Measurements from ENCODE around the gene DDIT4. TPM values are rescaled to one million over a fixed set of nuclear protein-coding genes. Genes with fewer than 3 reads are reported as not detected.
A peak's percentile ranks its signal among the peaks of the same experiment; 100 is the strongest.

Gene DDIT4
- total and polyA plus RNA-seq, 2 of the 4 experiments (the other 2 are of a cell fraction), result 59.6 to 108 TPM

DNA sequence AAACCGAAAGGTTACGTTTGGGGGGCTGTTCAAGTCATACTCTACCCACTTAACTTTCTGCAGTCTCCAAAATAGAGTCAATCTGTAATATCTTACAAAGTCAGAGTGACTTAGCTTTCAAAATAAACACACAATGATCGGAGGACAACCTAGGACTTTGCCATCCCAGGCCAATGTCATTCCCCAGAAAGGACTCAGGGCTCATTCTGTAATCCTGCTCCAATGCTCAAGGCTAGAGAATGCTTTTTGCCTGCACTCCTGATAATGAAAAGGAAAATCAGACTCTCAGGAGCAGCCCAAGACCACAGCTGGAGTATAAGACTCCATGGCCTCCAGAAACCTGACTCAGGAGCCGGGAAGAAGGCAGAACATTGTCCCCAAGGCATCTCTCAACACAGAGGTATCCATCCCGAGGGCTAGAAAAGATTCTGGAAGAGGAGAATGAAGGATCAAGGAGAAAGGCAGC, 29.1 kb upstream of the DDIT4 start:
- H3K4me1 ChIP-seq (ENCODE audit: control insufficient read depth, insufficient read depth, low read length), result peaks cover 25% of the 10 kb centered on the region
- no TSS peak for BruUV-seq (replicated peaks)
- peak overlapping the region; percentile 91 for H4K91ac ChIP-seq (ENCODE audit: insufficient read depth, low read depth, low read length)
- H3K4ac ChIP-seq (ENCODE audit: low read depth, low read length), result peak overlapping the region; percentile 61
- H2BK5ac ChIP-seq (ENCODE audit: low read depth, low read length, poor library complexity, severe bottlenecking), result peak overlapping the region; percentile 79
- H2BK15ac ChIP-seq (ENCODE audit: low read depth, low read length), result peak overlapping the region; percentile 56; the same call in 2 of the 3 replicates
- no peaks in the 10 kb centered on the region for H3K27me3 ChIP-seq (ENCODE audit: control insufficient read depth, insufficient read depth, low read length)
- TF ChIP-seq, protein P1, sequence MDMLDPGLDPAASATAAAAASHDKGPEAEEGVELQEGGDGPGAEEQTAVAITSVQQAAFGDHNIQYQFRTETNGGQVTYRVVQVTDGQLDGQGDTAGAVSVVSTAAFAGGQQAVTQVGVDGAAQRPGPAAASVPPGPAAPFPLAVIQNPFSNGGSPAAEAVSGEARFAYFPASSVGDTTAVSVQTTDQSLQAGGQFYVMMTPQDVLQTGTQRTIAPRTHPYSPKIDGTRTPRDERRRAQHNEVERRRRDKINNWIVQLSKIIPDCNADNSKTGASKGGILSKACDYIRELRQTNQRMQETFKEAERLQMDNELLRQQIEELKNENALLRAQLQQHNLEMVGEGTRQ (IDR thresholded peaks at IDR 0.05; ENCODE audit: low read depth, low read length), result no peak
- TF ChIP-seq RAD21 (IDR thresholded peaks at IDR 0.05; ENCODE audit: low read length) (no peak), FOS (IDR thresholded peaks at IDR 0.05; ENCODE audit: low read depth, low read length) (no peak), MXI1 (IDR thresholded peaks at IDR 0.05; ENCODE audit: borderline replicate concordance, low read depth, low read length) (no peak), RFX5 (IDR thresholded peaks at IDR 0.05; ENCODE audit: low read depth, low read length) (no peak), MAZ (IDR thresholded peaks at IDR 0.05; ENCODE audit: borderline replicate concordance, low read depth, low read length) (no peak), BHLHE40 (IDR thresholded peaks at IDR 0.05; ENCODE audit: low read depth, low read length) (no peak), SMC3 (IDR thresholded peaks at IDR 0.05; ENCODE audit: low read depth, low read length) (no peak), POLR2A (IDR thresholded peaks at IDR 0.05; ENCODE audit: low read depth, low read length) (no peak), RCOR1 (IDR thresholded peaks at IDR 0.05; ENCODE audit: insufficient replicate concordance, low read length) (no peak), CEBPB (IDR thresholded peaks at IDR 0.05; ENCODE audit: low read depth, low read length) (no peak), MAFK (IDR thresholded peaks at IDR 0.05; ENCODE audit: low read depth, low read length) (no peak), NFE2L2 (IDR thresholded peaks at IDR 0.05; ENCODE audit: low read depth, low read length) (no peak), CHD1 (IDR thresholded peaks at IDR 0.05; ENCODE audit: low read depth, low read length) (no peak)
- TF ChIP-seq, protein P2, sequence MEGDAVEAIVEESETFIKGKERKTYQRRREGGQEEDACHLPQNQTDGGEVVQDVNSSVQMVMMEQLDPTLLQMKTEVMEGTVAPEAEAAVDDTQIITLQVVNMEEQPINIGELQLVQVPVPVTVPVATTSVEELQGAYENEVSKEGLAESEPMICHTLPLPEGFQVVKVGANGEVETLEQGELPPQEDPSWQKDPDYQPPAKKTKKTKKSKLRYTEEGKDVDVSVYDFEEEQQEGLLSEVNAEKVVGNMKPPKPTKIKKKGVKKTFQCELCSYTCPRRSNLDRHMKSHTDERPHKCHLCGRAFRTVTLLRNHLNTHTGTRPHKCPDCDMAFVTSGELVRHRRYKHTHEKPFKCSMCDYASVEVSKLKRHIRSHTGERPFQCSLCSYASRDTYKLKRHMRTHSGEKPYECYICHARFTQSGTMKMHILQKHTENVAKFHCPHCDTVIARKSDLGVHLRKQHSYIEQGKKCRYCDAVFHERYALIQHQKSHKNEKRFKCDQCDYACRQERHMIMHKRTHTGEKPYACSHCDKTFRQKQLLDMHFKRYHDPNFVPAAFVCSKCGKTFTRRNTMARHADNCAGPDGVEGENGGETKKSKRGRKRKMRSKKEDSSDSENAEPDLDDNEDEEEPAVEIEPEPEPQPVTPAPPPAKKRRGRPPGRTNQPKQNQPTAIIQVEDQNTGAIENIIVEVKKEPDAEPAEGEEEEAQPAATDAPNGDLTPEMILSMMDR (conservative IDR thresholded peaks at IDR 0.05; ENCODE audit: low read depth, low read length), result no peak
- TF ChIP-seq, protein P3, sequence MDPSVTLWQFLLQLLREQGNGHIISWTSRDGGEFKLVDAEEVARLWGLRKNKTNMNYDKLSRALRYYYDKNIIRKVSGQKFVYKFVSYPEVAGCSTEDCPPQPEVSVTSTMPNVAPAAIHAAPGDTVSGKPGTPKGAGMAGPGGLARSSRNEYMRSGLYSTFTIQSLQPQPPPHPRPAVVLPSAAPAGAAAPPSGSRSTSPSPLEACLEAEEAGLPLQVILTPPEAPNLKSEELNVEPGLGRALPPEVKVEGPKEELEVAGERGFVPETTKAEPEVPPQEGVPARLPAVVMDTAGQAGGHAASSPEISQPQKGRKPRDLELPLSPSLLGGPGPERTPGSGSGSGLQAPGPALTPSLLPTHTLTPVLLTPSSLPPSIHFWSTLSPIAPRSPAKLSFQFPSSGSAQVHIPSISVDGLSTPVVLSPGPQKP (IDR thresholded peaks at IDR 0.05; ENCODE audit: borderline replicate concordance, low read depth, low read length), result no peak
- DNase-seq (no peak), ATAC-seq (ENCODE audit: low read depth) (peak; percentile 21)
- in situ Hi-C loops (cut with MboI; ENCODE audit: low sequenced_read_pairs) (loop anchor here (10.0 kb wide), 1 partner anchor 90 kb away; no protein-coding TSS in a partner anchor), intact Hi-C loops (cut with micrococcal nuclease) (loop anchor here (1.0 to 2.0 kb wide), 3 partner anchors 16 to 84 kb away; partner anchors contain the start of gene DDIT4), dilution Hi-C loops (cut with HindIII; ENCODE audit: low sequenced_read_pairs, unreplicated experiment) (no loop called here)
- H3K79me1 ChIP-seq (ENCODE audit: low read depth in 1 of 2, low read length in 2 of 2), result no peaks in the 10 kb centered on the region; a peak in 1 of 4 replicates
- H2AFZ ChIP-seq (replicated peaks; ENCODE audit: low read length, poor library complexity), result peak overlapping the region; percentile 33
- no peak overlapping the region for H3K4me3 ChIP-seq (ENCODE audit: insufficient read depth, low read depth, low read length)
- H2BK120ac ChIP-seq (ENCODE audit: low read depth, low read length), result peak overlapping the region; percentile 84
- H4K5ac ChIP-seq (ENCODE audit: low read depth, low read length), result peak overlapping the region; percentile 19
- peak overlapping the region; percentile 17; the same call in 1 of the 2 replicates for H3K56ac ChIP-seq (ENCODE audit: extremely low read depth, insufficient read depth, low read length)
- H3K9ac ChIP-seq (ENCODE audit: low read depth, low read length), result peak overlapping the region; percentile 20
- peak overlapping the region; percentile 21 to 84; a peak in 3 of 4 replicates for H4K8ac ChIP-seq (ENCODE audit: low read depth in 2 of 2, low read length in 2 of 2)
- H3K9me1 ChIP-seq (ENCODE audit: insufficient read depth, low read length), result peaks cover 22% of the 10 kb centered on the region
- no peaks in the 10 kb centered on the region for H3K9me3 ChIP-seq (ENCODE audit: control insufficient read depth, insufficient read depth, low read length)
- peak overlapping the region; percentile 45 for H3K14ac ChIP-seq (replicated peaks; ENCODE audit: low read depth, low read length)
- H3K23ac ChIP-seq (ENCODE audit: low read depth, low read length), result peak overlapping the region; percentile 47
- peak overlapping the region; percentile 57 for H2AK9ac ChIP-seq (replicated peaks; ENCODE audit: low read depth, low read length, poor library complexity)
- H3K36me3 ChIP-seq (ENCODE audit: control insufficient read depth, insufficient read depth, low read length), result no peaks in the 10 kb centered on the region
- H2AK5ac ChIP-seq (ENCODE audit: low read depth, low read length), result peak overlapping the region; percentile 52; the same call in 1 of the 2 replicates
- CTCF ChIA-PET, result interaction anchor here (1.1 kb wide), 1 partner anchor 14 kb away, joined by 4 read pairs; no protein-coding TSS in a partner anchor
- H3K18ac ChIP-seq (ENCODE audit: low read depth, low read length), result peak overlapping the region; percentile 59
- peak overlapping the region; percentile 84 for H2BK20ac ChIP-seq (ENCODE audit: low read depth, low read length)
- POLR2A ChIA-PET (ENCODE audit: unreplicated experiment), result no interaction called here
- peak overlapping the region; percentile 94 for H3K27ac ChIP-seq (ENCODE audit: insufficient read depth, low read length)
- H4K20me1 ChIP-seq (ENCODE audit: insufficient read depth, low read length), result peaks cover 5% of the 10 kb centered on the region; the same call in 1 of the 2 replicates
- peak overlapping the region; percentile 27 for H3K4me2 ChIP-seq (ENCODE audit: low read depth, low read length)
- WGBS, 2 experiments (ENCODE audit: extremely low coverage in 2 of 2, insufficient read length in 1 of 2), result no CpG with 5 or more reads among the region's 5 CpGs
